ENCODE measurements around the gene GABRP. TPM values are rescaled to one million over a fixed set of nuclear protein-coding genes. Genes with fewer than 3 reads are reported as not detected.

The GABRP gene
- total RNA-seq, 2 experiments from 2014 or later = not detected

GRCh38 chr5:170809551-170809950 lies 26.0 kb downstream of the GABRP start:
- intact Hi-C loops (cut with micrococcal nuclease; ENCODE audit: unreplicated experiment) = no loop called here
- no peaks in the 10 kb centered on the region for H4K20me1 ChIP-seq (ENCODE audit: insufficient read depth, low read length)
- no peaks in the 10 kb centered on the region for H3K9me3 ChIP-seq (ENCODE audit: low read length)
- H3K4me1 ChIP-seq (ENCODE audit: insufficient read depth, low read length, poor library complexity, severe bottlenecking) = no peaks in the 10 kb centered on the region
- no peak overlapping the region for H2AFZ ChIP-seq (ENCODE audit: low read length)
- no peaks in the 10 kb centered on the region for H3K79me2 ChIP-seq (ENCODE audit: insufficient read depth, low read depth, low read length)
- no peak overlapping the region for H3K4me3 ChIP-seq (ENCODE audit: low read depth, low read length, poor library complexity, severe bottlenecking)
- BruUV-seq (replicated peaks) = no TSS peak
- H3K27ac ChIP-seq (ENCODE audit: low read depth, low read length, poor library complexity, severe bottlenecking) = no peak overlapping the region
- TF ChIP-seq, protein P1, sequence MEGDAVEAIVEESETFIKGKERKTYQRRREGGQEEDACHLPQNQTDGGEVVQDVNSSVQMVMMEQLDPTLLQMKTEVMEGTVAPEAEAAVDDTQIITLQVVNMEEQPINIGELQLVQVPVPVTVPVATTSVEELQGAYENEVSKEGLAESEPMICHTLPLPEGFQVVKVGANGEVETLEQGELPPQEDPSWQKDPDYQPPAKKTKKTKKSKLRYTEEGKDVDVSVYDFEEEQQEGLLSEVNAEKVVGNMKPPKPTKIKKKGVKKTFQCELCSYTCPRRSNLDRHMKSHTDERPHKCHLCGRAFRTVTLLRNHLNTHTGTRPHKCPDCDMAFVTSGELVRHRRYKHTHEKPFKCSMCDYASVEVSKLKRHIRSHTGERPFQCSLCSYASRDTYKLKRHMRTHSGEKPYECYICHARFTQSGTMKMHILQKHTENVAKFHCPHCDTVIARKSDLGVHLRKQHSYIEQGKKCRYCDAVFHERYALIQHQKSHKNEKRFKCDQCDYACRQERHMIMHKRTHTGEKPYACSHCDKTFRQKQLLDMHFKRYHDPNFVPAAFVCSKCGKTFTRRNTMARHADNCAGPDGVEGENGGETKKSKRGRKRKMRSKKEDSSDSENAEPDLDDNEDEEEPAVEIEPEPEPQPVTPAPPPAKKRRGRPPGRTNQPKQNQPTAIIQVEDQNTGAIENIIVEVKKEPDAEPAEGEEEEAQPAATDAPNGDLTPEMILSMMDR (conservative IDR thresholded peaks at IDR 0.05; ENCODE audit: low read length) = no peak
- TF ChIP-seq EZH2phosphoT487 (IDR thresholded peaks at IDR 0.05; ENCODE audit: borderline replicate concordance, low read depth, low read length) = no peak
- no peaks in the 10 kb centered on the region for H3K9me2 ChIP-seq (ENCODE audit: insufficient read depth, low read length)
- CTCF ChIA-PET (ENCODE audit: unreplicated experiment) = no interaction called here
- POLR2A ChIA-PET = no interaction called here
- H3K36me3 ChIP-seq (ENCODE audit: insufficient read depth, low read length) = no peaks in the 10 kb centered on the region
- H3K4me2 ChIP-seq (ENCODE audit: low read length) = no peak overlapping the region
- no peak for DNase-seq (ENCODE audit: low spot score)

DNA sequence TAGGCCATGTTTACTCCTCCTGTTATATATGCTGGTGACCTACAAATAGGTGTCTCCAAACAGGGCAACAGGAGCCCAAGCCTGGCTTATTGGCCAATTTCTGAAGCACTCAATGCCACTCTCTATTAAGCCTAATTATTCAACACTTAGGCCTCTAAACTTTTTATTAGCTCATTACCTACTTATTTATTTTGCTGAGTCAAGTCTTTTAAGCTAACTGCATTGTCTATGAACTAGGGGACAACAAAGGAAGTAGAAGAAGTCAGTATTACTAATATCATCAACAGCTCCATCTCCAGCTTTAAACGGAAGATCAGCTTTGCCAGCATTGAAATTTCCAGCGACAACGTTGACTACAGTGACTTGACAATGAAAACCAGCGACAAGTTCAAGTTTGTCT lies 28.2 kb downstream of the GABRP start:
- no peaks in the 10 kb centered on the region for H3K9me2 ChIP-seq (ENCODE audit: insufficient read depth, low read length)
- DNase-seq (ENCODE audit: low spot score) = no peak
- H3K9me3 ChIP-seq (ENCODE audit: low read length) = no peaks in the 10 kb centered on the region
- H3K36me3 ChIP-seq (ENCODE audit: insufficient read depth, low read length) = no peaks in the 10 kb centered on the region
- ChIA-PET CTCF (ENCODE audit: unreplicated experiment) (no interaction called here), POLR2A (interaction anchor here (0.7 kb wide), 1 partner anchor 220 kb away, joined by 3 read pairs; no protein-coding TSS in a partner anchor)
- no peaks in the 10 kb centered on the region for H4K20me1 ChIP-seq (ENCODE audit: insufficient read depth, low read length)
- no TSS peak for BruUV-seq (replicated peaks)
- H3K79me2 ChIP-seq (ENCODE audit: insufficient read depth, low read depth, low read length) = no peaks in the 10 kb centered on the region
- no peak for TF ChIP-seq EZH2phosphoT487 (IDR thresholded peaks at IDR 0.05; ENCODE audit: borderline replicate concordance, low read depth, low read length)
- TF ChIP-seq, protein P1 (conservative IDR thresholded peaks at IDR 0.05; ENCODE audit: low read length) = no peak
- H3K27ac ChIP-seq (ENCODE audit: low read depth, low read length, poor library complexity, severe bottlenecking) = no peak overlapping the region
- no peak overlapping the region for H3K4me2 ChIP-seq (ENCODE audit: low read length)
- H2AFZ ChIP-seq (ENCODE audit: low read length) = no peak overlapping the region
- no peak overlapping the region for H3K4me3 ChIP-seq (ENCODE audit: low read depth, low read length, poor library complexity, severe bottlenecking)
- intact Hi-C loops (cut with micrococcal nuclease; ENCODE audit: unreplicated experiment) = no loop called here
- no peaks in the 10 kb centered on the region for H3K4me1 ChIP-seq (ENCODE audit: insufficient read depth, low read length, poor library complexity, severe bottlenecking)

DNA sequence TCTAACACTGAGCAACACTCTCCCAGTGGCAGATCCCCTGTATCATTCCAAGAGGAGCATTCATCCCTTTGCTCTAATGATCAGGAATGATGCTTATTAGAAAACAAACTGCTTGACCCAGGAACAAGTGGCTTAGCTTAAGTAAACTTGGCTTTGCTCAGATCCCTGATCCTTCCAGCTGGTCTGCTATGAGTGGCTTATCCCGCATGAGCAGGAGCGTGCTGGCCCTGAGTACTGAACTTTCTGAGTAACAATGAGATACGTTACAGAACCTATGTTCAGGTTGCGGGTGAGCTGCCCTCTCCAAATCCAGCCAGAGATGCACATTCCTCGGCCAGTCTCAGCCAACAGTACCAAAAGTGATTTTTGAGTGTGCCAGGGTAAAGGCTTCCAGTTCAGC lies 29.7 kb downstream of the GABRP start:
- H3K4me2 ChIP-seq (ENCODE audit: low read length) = no peak overlapping the region
- ChIA-PET CTCF (ENCODE audit: unreplicated experiment) (no interaction called here), POLR2A (no interaction called here)
- no peaks in the 10 kb centered on the region for H3K36me3 ChIP-seq (ENCODE audit: insufficient read depth, low read length)
- no peaks in the 10 kb centered on the region for H3K9me3 ChIP-seq (ENCODE audit: low read length)
- H4K20me1 ChIP-seq (ENCODE audit: insufficient read depth, low read length) = no peaks in the 10 kb centered on the region
- BruUV-seq (replicated peaks) = no TSS peak
- no peaks in the 10 kb centered on the region for H3K4me1 ChIP-seq (ENCODE audit: insufficient read depth, low read length, poor library complexity, severe bottlenecking)
- no peak overlapping the region for H3K27ac ChIP-seq (ENCODE audit: low read depth, low read length, poor library complexity, severe bottlenecking)
- H3K4me3 ChIP-seq (ENCODE audit: low read depth, low read length, poor library complexity, severe bottlenecking) = no peak overlapping the region
- H3K79me2 ChIP-seq (ENCODE audit: insufficient read depth, low read depth, low read length) = no peaks in the 10 kb centered on the region
- TF ChIP-seq, protein P1 (conservative IDR thresholded peaks at IDR 0.05; ENCODE audit: low read length) = no peak
- no peak for TF ChIP-seq EZH2phosphoT487 (IDR thresholded peaks at IDR 0.05; ENCODE audit: borderline replicate concordance, low read depth, low read length)
- no peak for DNase-seq (ENCODE audit: low spot score)
- intact Hi-C loops (cut with micrococcal nuclease; ENCODE audit: unreplicated experiment) = no loop called here
- no peak overlapping the region for H2AFZ ChIP-seq (ENCODE audit: low read length)
- H3K9me2 ChIP-seq (ENCODE audit: insufficient read depth, low read length) = no peaks in the 10 kb centered on the region
